CD4-positive, alpha-beta memory T cell (primary cell): Measurements from ENCODE around the gene TMEM240. TPM values are rescaled to one million over a fixed set of nuclear protein-coding genes. Genes with fewer than 3 reads are reported as not detected.
A peak's percentile ranks its signal among the peaks of the same experiment; 100 is the strongest.

Experiments
- CTCF ChIA-PET: fragments of 350-600 bp; sonication (Branson Sonifier 250); formaldehyde crosslinking; loops from one replicate; lab custom pipeline; 2021; ENCODE audit warnings: inconsistent platforms; ENCODE audit not compliant: partially characterized antibody; lab: Charles Lee
- POLR2A ChIA-PET: fragments of 350-600 bp; sonication (Branson Sonifier 250); formaldehyde crosslinking; loops from one replicate; lab custom pipeline; 2021; ENCODE audit not compliant: partially characterized antibody; lab: Charles Lee
- DNase-seq, 5 donors: peaks; one replicate each; pipeline versions ENCODE4 v3.0.0 to v3.0.0-alpha.2; 2020 to 2022; ENCODE audit warnings: mixed read lengths in 1 of 5
- H3K27ac ChIP-seq: one replicate; pipeline ENCODE4 v1.7.0; 2013; ENCODE audit warnings: low read depth, low read length
- H3K27me3 ChIP-seq: 2 replicates; pipeline ENCODE4 v1.7.0; 2013; ENCODE audit warnings: mild to moderate bottlenecking, low read length, moderate library complexity; ENCODE audit not compliant: insufficient read depth
- H3K36me3 ChIP-seq: 2 replicates; pipeline ENCODE4 v1.7.0; 2013; ENCODE audit warnings: mild to moderate bottlenecking, low read length, moderate library complexity; ENCODE audit not compliant: insufficient read depth
- H3K4me1 ChIP-seq: 2 replicates; pipeline ENCODE4 v1.7.0; 2013; ENCODE audit warnings: mild to moderate bottlenecking, low read length, moderate library complexity; ENCODE audit not compliant: insufficient read depth
- H3K4me3 ChIP-seq, 2 donors: one replicate each; pipeline ENCODE4 v1.7.0; 2013; ENCODE audit warnings: low read length in 2 of 2, mild to moderate bottlenecking in 1 of 2
- H3K9me3 ChIP-seq, 2 donors: one replicate each; pipeline ENCODE4 v1.7.0; 2013; ENCODE audit warnings: low read length in 2 of 2, control low read depth in 1 of 2; ENCODE audit not compliant: control insufficient read depth in 1 of 2
- H3K27ac Mint-ChIP-seq, 7 donors: one replicate each; pipeline ENCODE4 v1.8.0; 2020 to 2021; ENCODE audit warnings: mixed read lengths in 7 of 7, mild to moderate bottlenecking in 6 of 7, inconsistent platforms in 3 of 7, moderate library complexity in 3 of 7
- H3K27me3 Mint-ChIP-seq, 2 donors: one replicate each; pipeline ENCODE4 v1.8.0; 2020 to 2021; ENCODE audit warnings: mixed read lengths in 2 of 2
- H3K36me3 Mint-ChIP-seq, 2 donors: one replicate each; pipeline ENCODE4 v1.8.0; 2020 to 2021; ENCODE audit warnings: mixed read lengths in 2 of 2, inconsistent platforms in 1 of 2, mild to moderate bottlenecking in 1 of 2
- H3K4me1 Mint-ChIP-seq, 4 donors: one replicate each; pipeline ENCODE4 v1.8.0; 2020 to 2021; ENCODE audit warnings: mixed read lengths in 4 of 4, mild to moderate bottlenecking in 1 of 4
- H3K4me3 Mint-ChIP-seq, 8 donors: one replicate each; pipeline ENCODE4 v1.8.0; 2020 to 2021; ENCODE audit warnings: mixed read lengths in 8 of 8, mild to moderate bottlenecking in 7 of 8, moderate library complexity in 6 of 8, inconsistent platforms in 3 of 8
- H3K9me3 Mint-ChIP-seq, 8 donors: one replicate each; pipeline ENCODE4 v1.8.0; 2020 to 2021; ENCODE audit warnings: mixed read lengths in 8 of 8, mild to moderate bottlenecking in 5 of 8, inconsistent platforms in 3 of 8, moderate library complexity in 1 of 8
- intact Hi-C: fragments of 100-400 bp; cut with micrococcal nuclease; formaldehyde crosslinking; loops from one replicate; pipeline ENCODE4 v1.15.1; 2023
- polyA plus RNA-seq, 2 donors: library from polyadenylated mRNA; unstranded; fragments of 300-500 nt; fragmentation: Illumina TruSeq; gene quantifications; one replicate each; pipeline ENCODE4 v1.2.3, GENCODE V29; 2021
- total RNA-seq, 2 experiments: library from RNA; stranded (reverse); gene quantifications; one replicate each; pipeline ENCODE4 v1.2.3, GENCODE V29; 2021

Gene TMEM240
- total RNA-seq (1 to 10 TPM; 1.8 to 2.8 TPM), polyA plus RNA-seq (not detected)

DNA sequence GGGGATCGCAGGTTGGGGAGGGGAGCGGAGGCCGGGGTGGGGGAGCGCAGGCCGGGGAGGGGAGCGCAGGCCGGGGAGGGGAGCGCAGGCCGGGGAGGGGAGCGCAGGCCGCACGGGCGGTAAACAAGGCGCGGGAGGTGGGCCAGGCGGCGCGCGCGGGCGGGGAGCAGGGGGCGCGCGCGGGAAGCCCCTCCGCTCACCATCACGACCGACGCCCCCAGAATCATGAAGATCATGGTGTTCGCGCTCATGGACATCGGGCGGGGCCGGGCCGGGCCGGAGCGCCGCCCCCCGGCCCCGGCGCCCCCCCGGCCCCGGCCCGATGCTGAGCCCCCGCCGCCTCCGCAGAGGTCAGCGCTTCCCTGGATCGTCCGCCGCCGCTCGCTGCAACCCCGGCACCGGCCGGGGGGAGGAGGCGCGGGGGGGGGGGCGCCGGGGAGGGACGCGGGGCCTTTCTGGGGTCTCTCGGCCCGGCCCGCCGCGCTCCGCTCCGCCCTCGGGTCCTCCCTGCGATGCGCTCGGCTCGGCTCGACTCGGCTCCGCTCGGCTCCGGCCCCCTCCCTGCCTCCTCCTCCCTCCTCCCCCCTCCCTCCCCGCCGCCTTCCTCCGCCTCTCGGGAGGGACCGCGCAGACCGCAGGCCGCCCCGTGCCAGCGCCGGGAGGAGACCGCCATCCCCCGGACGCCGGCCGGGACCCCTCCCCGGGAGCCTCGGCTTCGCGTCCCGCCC lies at the start of gene TMEM240:
Gene TMEM240 (minus strand): TSS at position 535 of the 728 bp plus-strand sequence. CDS start 278 bp downstream, at position 257.
- ChIA-PET POLR2A (no interaction called here), CTCF (no interaction called here)
- Mint-ChIP-seq H3K27ac (peak within 1 kb of the TSS in 2 of 7 donors; percentile 18), H3K4me1 (peaks cover 0 to 5% (median 2%) of the 10 kb centered on the region in 4 donors), H3K9me3 (no peaks in the 10 kb centered on the region), H3K27me3 (no peaks in the 10 kb centered on the region), H3K4me3 (peak within 1 kb of the TSS in 7 of 8 donors; percentile 46 to 75 (median 59)), H3K36me3 (peaks cover 0 to 4% of the 10 kb centered on the region in 2 donors)
- peak; percentile 33 to 56 (median 45) for DNase-seq
- intact Hi-C loops = no loop called here
- Histone ChIP-seq H3K9me3 (no peaks in the 10 kb centered on the region), H3K4me3 (no peak within 1 kb of the TSS), H3K27ac (no peak within 1 kb of the TSS), H3K27me3 (no peaks in the 10 kb centered on the region), H3K36me3 (no peaks in the 10 kb centered on the region), H3K4me1 (peaks cover 5% of the 10 kb centered on the region)

GRCh38 chr1:1583347-1584010 lies 43.1 kb upstream of the TMEM240 start:
- Mint-ChIP-seq H3K4me1 (no peaks in the 10 kb centered on the region), H3K27ac (peak overlapping the region in 1 of 7 donors; percentile 30), H3K36me3 (no peaks in the 10 kb centered on the region), H3K27me3 (peaks cover 8 to 16% of the 10 kb centered on the region in 2 donors), H3K9me3 (no peaks in the 10 kb centered on the region), H3K4me3 (no peak overlapping the region)
- Histone ChIP-seq H3K27ac (no peak overlapping the region), H3K36me3 (no peaks in the 10 kb centered on the region), H3K9me3 (no peaks in the 10 kb centered on the region), H3K4me3 (no peak overlapping the region), H3K4me1 (no peaks in the 10 kb centered on the region), H3K27me3 (no peaks in the 10 kb centered on the region)
- POLR2A ChIA-PET = interaction anchor here (1.0 kb wide), 1 partner anchor 11 kb away, joined by 3 read pairs; no protein-coding TSS in a partner anchor
- CTCF ChIA-PET = no interaction called here
- intact Hi-C loops = no loop called here
- DNase-seq = no peak

- Mint-ChIP-seq H3K27me3 (peaks cover 8 to 15% of the 10 kb centered on the region in 2 donors), H3K27ac (peak overlapping the region in 1 of 7 donors; percentile 30), H3K36me3 (no peaks in the 10 kb centered on the region), H3K4me1 (no peaks in the 10 kb centered on the region), H3K9me3 (no peaks in the 10 kb centered on the region), H3K4me3 (no peak overlapping the region)
- CTCF ChIA-PET = no interaction called here
- H3K27me3 ChIP-seq = no peaks in the 10 kb centered on the region
- H3K27ac ChIP-seq = no peak overlapping the region
- H3K36me3 ChIP-seq = no peaks in the 10 kb centered on the region
- intact Hi-C loops = no loop called here
- no peak for DNase-seq
- no peak overlapping the region for H3K4me3 ChIP-seq
- H3K4me1 ChIP-seq = no peaks in the 10 kb centered on the region
- H3K9me3 ChIP-seq = no peaks in the 10 kb centered on the region
- POLR2A ChIA-PET = interaction anchor here (1.0 kb wide), 1 partner anchor 11 kb away, joined by 3 read pairs; no protein-coding TSS in a partner anchor
Measured at GRCh38 chr1:1582585-1583346, 42.3 kb upstream of the TMEM240 start.

DNA sequence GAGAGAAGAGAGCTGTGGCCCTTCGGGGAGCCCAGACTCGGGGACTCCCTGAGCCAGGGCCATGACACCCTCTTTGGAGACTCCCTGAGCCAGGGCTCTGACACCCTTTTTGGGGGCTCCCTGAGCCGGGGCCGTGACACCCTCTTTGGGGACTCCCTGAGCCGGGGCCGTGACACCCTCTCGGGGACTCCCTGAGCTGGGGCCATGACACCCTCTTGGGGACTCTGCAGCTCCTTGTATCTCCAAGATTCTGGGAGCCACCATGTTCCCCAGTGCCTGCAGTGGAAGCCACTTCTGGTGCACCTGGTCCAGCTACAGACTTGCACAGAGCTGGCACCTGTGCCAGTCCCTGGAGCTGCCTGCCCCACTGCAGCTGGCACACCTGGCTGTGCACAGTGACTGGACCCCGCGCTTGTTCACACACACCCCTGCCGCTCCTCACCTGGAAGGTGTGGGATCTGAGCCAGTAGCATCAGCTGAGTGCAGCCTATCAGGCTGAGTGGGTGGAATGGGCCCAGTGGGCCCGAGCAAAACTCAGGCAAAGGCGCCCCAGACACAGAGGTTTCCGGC lies 38.0 kb upstream of the TMEM240 start:
- CTCF ChIA-PET = no interaction called here

DNA sequence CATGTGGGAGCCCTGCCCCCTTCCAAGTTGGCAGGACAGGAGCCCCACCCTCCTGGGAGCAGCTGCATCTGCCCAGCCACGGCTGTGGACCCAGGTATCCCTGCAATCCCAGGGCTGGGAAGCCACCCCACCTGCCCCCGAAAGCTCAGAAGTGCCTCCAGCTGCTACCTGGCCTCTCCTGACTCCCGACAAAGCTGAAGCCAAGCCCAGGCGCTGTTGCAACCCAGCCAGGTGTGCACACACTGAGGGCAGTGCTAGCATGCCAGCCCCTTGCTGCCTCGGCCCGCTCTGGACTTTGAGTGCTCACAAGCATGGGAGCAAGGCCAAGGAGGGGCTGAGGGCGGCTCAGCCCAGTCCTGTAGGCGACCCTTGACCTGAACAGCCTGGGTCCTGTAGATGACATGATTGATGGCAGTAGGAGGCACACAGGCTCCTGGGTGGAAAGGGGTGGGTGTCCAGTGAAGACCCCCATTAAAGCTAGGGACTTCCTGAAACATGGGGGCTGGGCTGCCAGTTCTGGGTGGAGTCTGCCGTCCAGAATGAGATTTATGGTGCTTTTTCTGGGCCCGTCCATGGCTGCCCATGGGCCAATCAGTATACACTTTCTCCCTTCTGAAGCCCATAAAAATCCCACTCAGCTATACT lies 37.1 kb upstream of the TMEM240 start:
- ChIA-PET POLR2A (interaction anchor here (0.6 to 8.3 kb wide), 4 partner anchors 37 to 170 kb away, joined by 3 to 61 read pairs (median 4); partner anchors contain the start of genes MIB2 and MRPL20), CTCF (no interaction called here)
- DNase-seq = no peak
- H3K9me3 ChIP-seq = no peaks in the 10 kb centered on the region
- H3K27ac ChIP-seq = no peak overlapping the region
- Mint-ChIP-seq H3K4me3 (no peak overlapping the region), H3K27me3 (peaks cover 2 to 6% of the 10 kb centered on the region in 2 donors), H3K36me3 (peaks cover 0 to 13% of the 10 kb centered on the region in 2 donors), H3K27ac (peak overlapping the region in 2 of 7 donors; percentile 38 to 42), H3K4me1 (peaks cover 5 to 24% (median 14%) of the 10 kb centered on the region in 4 donors), H3K9me3 (peaks cover 0 to 7% (median 0%) of the 10 kb centered on the region in 8 donors)
- intact Hi-C loops = loop anchor here (10.0 kb wide), 1 partner anchor 77 kb away; the partner anchor contains the start of gene CDK11B
- no peaks in the 10 kb centered on the region for H3K36me3 ChIP-seq
- no peaks in the 10 kb centered on the region for H3K27me3 ChIP-seq
- peaks cover 26% of the 10 kb centered on the region for H3K4me1 ChIP-seq
- H3K4me3 ChIP-seq = no peak overlapping the region

More for the DNA sequence above, 38.0 kb upstream of the TMEM240 start:
- no peaks in the 10 kb centered on the region for H3K36me3 ChIP-seq
- no peak for DNase-seq
- H3K9me3 ChIP-seq = no peaks in the 10 kb centered on the region
- Mint-ChIP-seq H3K4me1 (peaks cover 4 to 20% (median 12%) of the 10 kb centered on the region in 4 donors), H3K9me3 (peaks cover 0 to 7% (median 0%) of the 10 kb centered on the region in 8 donors), H3K27ac (peak overlapping the region in 2 of 7 donors; percentile 23 to 38), H3K27me3 (peaks cover 3 to 11% of the 10 kb centered on the region in 2 donors), H3K4me3 (no peak overlapping the region), H3K36me3 (peaks cover 0 to 11% of the 10 kb centered on the region in 2 donors)
- H3K4me3 ChIP-seq = no peak overlapping the region
- peaks cover 16% of the 10 kb centered on the region for H3K4me1 ChIP-seq
- no peak overlapping the region for H3K27ac ChIP-seq
- H3K27me3 ChIP-seq = no peaks in the 10 kb centered on the region
- intact Hi-C loops = loop anchor here (10.0 kb wide), 1 partner anchor 76 kb away; the partner anchor contains the start of gene CDK11B
- POLR2A ChIA-PET = interaction anchor here (0.9 to 8.3 kb wide), 3 partner anchors 36 to 171 kb away, joined by 3 to 61 read pairs (median 4); partner anchors contain the start of genes MIB2 and MRPL20
